Measurements from ENCODE around the gene ZNF426. TPM values are rescaled to one million over a fixed set of nuclear protein-coding genes. Genes with fewer than 3 reads are reported as not detected.
A peak's percentile ranks its signal among the peaks of the same experiment; 100 is the strongest.
"Not testable (repeated sequence)": the region's sequence is repeated elsewhere in the genome, so short reads cannot be mapped to it uniquely, and the experiment has no call there.

ZNF426 gene
- total RNA-seq, result 18.8 and 22.7 TPM in 2 replicates

DNA sequence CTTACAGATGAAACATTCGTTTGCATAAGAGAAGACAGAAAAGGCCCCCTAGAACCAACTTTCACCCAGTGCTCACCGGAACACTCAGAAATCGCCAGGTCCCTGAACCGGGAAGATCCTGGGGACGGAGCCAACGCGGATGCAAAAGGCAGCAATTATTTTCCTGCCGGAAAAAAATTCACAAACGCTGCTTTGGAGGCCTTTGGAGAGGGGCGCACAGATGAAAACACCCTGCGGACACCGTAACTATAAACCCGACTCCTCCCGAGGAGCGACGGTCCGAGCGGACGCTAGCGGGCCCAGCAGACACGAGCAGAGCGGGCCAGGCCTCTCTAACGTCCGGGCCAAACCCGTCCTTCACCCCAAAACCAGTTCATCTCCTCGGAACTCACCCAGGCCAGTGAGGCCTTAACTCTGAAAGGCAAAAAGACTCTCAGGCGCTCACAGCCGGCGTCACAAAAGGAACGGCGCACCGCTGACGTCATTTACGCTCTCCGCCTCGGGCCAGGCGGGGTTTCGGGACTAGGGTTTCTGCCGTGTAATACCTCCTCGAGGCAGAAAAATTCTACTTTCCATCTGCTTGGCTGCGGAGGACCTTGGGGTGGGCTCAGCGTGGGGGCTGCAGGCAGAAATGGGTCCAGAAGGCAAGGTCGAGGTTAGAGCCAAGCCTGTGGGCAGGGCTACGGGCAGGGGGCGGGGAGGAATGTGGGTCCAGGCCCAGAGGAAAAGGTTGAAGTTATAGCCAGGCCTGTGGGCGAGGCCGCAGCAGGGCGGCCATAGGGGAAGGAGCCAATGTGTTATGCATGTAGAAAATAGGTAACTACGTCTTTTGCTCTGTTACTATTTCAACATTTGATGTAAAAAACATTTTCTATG is at the start of gene ZNF426:
ZNF426 (minus strand) TSS at position 463 of the 876 bp plus-strand sequence. CDS start 2,413 bp downstream, outside the sequence.
- peak; percentile 79 for DNase-seq
- intact Hi-C loops (cut with micrococcal nuclease), result loop anchor here (1.0 to 10.0 kb wide), 6 partner anchors 46 to 396 kb away; partner anchors contain the start of genes ZNF121, ZNF266, ZNF317 and ZNF559
- ATAC-seq (ENCODE audit: low read depth), result peak; percentile 92
- ChIA-PET CTCF (no interaction called here), POLR2A (interaction anchor here (0.6 kb wide), 1 partner anchor 966 kb away, joined by 6 read pairs; no protein-coding TSS in a partner anchor)
- peaks cover 43% of the 10 kb centered on the region for H3K36me3 Mint-ChIP-seq (ENCODE audit: low read depth)
- H3K4me3 Mint-ChIP-seq, result peak within 1 kb of the TSS; percentile 98
- peak within 1 kb of the TSS; percentile 99 for H3K27ac Mint-ChIP-seq
- H3K9me3 Mint-ChIP-seq, result peaks cover 15% of the 10 kb centered on the region
- H3K4me1 Mint-ChIP-seq, result peaks cover 26% of the 10 kb centered on the region
- H3K27me3 Mint-ChIP-seq, result no peaks in the 10 kb centered on the region
- TF ChIP-seq, protein P1, sequence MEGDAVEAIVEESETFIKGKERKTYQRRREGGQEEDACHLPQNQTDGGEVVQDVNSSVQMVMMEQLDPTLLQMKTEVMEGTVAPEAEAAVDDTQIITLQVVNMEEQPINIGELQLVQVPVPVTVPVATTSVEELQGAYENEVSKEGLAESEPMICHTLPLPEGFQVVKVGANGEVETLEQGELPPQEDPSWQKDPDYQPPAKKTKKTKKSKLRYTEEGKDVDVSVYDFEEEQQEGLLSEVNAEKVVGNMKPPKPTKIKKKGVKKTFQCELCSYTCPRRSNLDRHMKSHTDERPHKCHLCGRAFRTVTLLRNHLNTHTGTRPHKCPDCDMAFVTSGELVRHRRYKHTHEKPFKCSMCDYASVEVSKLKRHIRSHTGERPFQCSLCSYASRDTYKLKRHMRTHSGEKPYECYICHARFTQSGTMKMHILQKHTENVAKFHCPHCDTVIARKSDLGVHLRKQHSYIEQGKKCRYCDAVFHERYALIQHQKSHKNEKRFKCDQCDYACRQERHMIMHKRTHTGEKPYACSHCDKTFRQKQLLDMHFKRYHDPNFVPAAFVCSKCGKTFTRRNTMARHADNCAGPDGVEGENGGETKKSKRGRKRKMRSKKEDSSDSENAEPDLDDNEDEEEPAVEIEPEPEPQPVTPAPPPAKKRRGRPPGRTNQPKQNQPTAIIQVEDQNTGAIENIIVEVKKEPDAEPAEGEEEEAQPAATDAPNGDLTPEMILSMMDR (IDR thresholded peaks at IDR 0.05), result no peak

DNA sequence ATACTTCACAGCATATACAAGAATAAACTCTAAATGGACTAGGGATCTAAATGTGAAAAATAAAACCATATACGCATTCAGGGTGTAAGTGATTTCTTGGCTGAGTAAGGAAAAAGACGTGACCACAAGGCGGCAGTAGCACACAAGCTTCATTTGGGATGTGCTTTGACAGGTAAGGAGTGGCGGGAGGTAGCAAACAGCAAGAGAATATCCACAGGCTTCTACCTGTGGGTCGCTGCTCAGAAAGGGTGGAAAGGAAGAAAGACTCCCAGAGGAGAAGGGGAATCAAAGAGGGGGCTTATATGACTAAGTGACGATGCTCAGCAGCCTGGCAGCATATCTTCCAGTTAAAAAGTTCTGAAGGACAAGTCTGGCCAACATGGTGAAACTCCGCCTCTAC is 48.3 kb upstream of the ZNF426 start:
- ChIA-PET POLR2A (interaction anchor here (0.6 to 1.4 kb wide), 2 partner anchors 32 to 151 kb away, joined by 3 to 6 read pairs; partner anchors contain the start of gene ZNF266), CTCF (interaction anchor here (1.1 to 2.0 kb wide), 5 partner anchors 33 to 380 kb away, joined by 3 to 5 read pairs (median 4); no protein-coding TSS in a partner anchor)
- H3K4me3 Mint-ChIP-seq, result no peak overlapping the region
- peak; percentile 37 for ATAC-seq (ENCODE audit: low read depth)
- no peaks in the 10 kb centered on the region for H3K9me3 Mint-ChIP-seq
- TF ChIP-seq, protein P1 (IDR thresholded peaks at IDR 0.05), result no peak
- peaks cover 18% of the 10 kb centered on the region for H3K27me3 Mint-ChIP-seq
- peak; percentile 46 for DNase-seq
- peaks cover 22% of the 10 kb centered on the region for H3K4me1 Mint-ChIP-seq
- peaks cover 9% of the 10 kb centered on the region for H3K36me3 Mint-ChIP-seq (ENCODE audit: low read depth)
- intact Hi-C loops (cut with micrococcal nuclease), result loop anchor here (1.0 to 10.0 kb wide), 3 partner anchors 52 to 274 kb away; partner anchors contain the start of gene ZNF426
- no peak overlapping the region for H3K27ac Mint-ChIP-seq

DNA sequence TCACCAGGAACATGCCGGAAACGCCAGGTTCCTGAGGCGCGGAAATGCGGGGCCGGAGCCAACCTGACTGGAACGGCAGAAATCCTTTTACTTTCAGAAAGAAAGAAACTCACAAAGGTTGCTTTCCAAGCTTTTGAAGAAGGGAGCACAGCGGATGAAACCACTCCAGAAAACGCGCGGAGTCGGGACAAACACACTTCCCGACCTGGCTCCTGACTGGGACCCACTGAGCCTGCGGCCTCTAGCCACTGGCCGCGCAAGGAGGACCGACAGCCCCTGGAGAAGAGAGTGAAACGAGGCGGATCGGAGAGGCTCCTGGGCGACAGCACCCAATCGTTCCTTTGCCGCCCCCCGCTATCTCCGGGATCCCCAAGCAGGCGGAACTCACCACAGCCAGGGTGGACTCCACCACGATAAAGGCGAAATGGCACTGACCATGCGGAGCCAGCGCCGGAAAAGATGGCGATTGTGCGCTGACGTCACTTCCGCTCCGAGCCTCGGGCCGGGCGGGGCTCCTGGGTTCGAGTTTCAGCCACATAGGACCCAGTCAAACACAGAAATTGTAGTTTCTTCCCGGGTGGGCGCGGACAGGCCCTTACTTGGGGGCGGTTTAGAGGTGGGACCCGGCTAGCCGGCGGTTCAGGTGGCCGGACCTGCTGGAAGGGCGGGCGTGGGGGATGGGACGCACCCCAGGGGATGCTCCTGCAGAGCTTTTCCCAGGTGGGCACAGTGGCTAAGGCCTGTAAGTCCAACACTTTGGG is 45.8 kb upstream of the ZNF426 start, which contains the start of gene ZNF121:
ZNF121 (minus strand) TSS at position 432 of the 761 bp plus-strand sequence. CDS start 16,407 bp downstream, outside the sequence.
- H3K27me3 Mint-ChIP-seq, result peaks cover 6% of the 10 kb centered on the region
- DNase-seq (peak; percentile 80), ATAC-seq (ENCODE audit: low read depth) (peak; percentile 84)
- H3K36me3 Mint-ChIP-seq (ENCODE audit: low read depth), result peaks cover 30% of the 10 kb centered on the region
- H3K4me1 Mint-ChIP-seq, result peaks cover 46% of the 10 kb centered on the region
- H3K27ac Mint-ChIP-seq, result peak within 1 kb of the TSS; percentile 94
- POLR2A ChIA-PET, result interaction anchor here (1.3 kb wide), 1 partner anchor 235 kb away, joined by 7 read pairs; the partner anchor contains the start of gene FBXL12
- H3K4me3 Mint-ChIP-seq, result peak within 1 kb of the TSS; percentile 95
- intact Hi-C loops (cut with micrococcal nuclease), result loop anchor here (1.0 to 10.0 kb wide), 7 partner anchors 37 to 444 kb away; partner anchors contain the start of genes FBXL12, ZNF266, ZNF317 and ZNF426
- H3K9me3 Mint-ChIP-seq, result peaks cover 2% of the 10 kb centered on the region
- CTCF ChIA-PET, result interaction anchor here (1.0 to 1.4 kb wide), 3 partner anchors 41 to 379 kb away, joined by 3 to 5 read pairs (median 3); no protein-coding TSS in a partner anchor
- TF ChIP-seq, protein P1 (IDR thresholded peaks at IDR 0.05), result no peak

DNA sequence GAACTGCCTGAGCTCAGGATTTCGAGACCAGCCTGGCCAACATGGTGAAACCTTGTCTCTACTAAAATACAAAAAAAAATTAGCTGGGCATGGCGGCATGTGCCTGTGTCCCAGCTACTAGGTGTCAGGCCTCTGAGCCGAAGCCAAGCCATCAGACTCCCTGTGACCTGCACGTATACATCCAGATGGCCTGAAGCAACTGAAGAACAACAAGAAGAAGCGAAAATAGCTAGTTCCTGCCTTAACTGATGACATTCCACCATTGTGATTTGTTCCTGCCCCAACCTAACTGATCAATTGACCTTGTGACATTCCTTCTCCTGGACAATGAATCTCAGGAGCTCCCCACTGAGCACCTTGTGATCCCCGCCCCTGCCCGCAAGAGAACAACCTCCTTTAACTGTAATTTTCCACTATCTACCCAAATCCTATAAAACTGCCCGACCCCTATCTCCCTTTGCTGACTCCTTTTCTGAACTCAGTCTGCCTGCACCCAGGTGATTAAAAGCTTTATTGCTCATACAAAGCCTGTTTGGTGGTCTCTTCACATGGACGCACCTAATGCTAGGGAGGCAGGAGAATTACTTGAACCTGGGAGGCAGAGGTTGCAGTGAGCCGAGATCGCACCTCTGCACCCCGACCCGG is 43.8 kb upstream of the ZNF426 start:
- Mint-ChIP-seq H3K27ac (peak overlapping the region; percentile 2), H3K4me3 (peak overlapping the region; percentile 42), H3K36me3 (ENCODE audit: low read depth) (peaks cover 46% of the 10 kb centered on the region), H3K4me1 (peaks cover 61% of the 10 kb centered on the region)
- ATAC-seq (ENCODE audit: low read depth); H3K9me3 Mint-ChIP-seq; DNase-seq; H3K27me3 Mint-ChIP-seq; POLR2A ChIA-PET: not testable (repeated sequence)
- intact Hi-C loops (cut with micrococcal nuclease), result loop anchor here (5.0 to 10.0 kb wide), 2 partner anchors 47 to 145 kb away; partner anchors contain the start of genes ZNF266 and ZNF426
- CTCF ChIA-PET, result interaction anchor here (1.1 kb wide), 1 partner anchor 44 kb away, joined by 3 read pairs; no protein-coding TSS in a partner anchor
